ENCODE results near the gene XAGE5.
"Not testable (repeated sequence)": the region's sequence is repeated elsewhere in the genome, so short reads cannot be mapped to it uniquely, and the experiment has no call there.

XAGE5 gene

DNA sequence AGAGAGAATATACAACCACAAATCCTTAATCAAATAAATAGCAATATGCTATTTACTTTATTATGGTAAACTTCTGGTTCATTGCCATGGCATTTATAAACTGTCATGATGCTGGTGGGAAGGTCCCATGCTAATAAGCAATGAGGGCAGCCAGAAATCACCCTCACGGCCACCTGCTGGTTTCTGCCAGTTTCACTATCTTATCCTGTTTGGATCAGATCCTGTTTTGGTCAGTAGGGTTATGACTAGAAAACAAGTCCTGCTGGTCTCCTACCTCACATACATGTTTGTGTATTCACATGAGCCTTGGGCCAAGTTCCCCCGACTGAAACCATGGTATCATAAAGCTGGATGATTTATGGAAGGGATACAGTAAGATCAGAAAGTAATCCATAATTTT lies 28.1 kb downstream of the XAGE5 start:
- H3K4me3 ChIP-seq (replicated peaks; ENCODE audit: low read depth, low read length), result no peak overlapping the region
- TF ChIP-seq, protein P1, sequence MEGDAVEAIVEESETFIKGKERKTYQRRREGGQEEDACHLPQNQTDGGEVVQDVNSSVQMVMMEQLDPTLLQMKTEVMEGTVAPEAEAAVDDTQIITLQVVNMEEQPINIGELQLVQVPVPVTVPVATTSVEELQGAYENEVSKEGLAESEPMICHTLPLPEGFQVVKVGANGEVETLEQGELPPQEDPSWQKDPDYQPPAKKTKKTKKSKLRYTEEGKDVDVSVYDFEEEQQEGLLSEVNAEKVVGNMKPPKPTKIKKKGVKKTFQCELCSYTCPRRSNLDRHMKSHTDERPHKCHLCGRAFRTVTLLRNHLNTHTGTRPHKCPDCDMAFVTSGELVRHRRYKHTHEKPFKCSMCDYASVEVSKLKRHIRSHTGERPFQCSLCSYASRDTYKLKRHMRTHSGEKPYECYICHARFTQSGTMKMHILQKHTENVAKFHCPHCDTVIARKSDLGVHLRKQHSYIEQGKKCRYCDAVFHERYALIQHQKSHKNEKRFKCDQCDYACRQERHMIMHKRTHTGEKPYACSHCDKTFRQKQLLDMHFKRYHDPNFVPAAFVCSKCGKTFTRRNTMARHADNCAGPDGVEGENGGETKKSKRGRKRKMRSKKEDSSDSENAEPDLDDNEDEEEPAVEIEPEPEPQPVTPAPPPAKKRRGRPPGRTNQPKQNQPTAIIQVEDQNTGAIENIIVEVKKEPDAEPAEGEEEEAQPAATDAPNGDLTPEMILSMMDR (IDR thresholded peaks at IDR 0.05; ENCODE audit: low read length, missing control alignments), result no peak
- DNase-seq (ENCODE audit: low read depth), result no peak

DNA sequence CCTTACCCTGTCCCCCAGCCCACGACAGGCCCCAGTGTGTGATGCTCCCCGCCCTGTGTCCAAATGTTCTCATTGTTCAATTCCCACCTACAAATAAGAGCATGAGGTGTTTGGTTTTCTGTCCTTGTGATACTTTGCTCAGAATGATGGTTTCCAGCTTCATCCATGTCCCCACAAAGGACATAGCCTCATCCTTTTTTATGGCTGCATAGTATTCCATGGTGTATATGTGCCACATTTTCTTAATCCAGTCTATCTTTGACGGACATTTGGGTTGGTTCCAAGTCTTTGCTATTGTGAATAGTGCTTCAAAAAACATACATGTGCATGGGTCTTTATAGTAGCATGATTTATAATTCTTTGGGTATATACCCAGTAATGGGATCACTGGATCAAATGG lies 32.5 kb downstream of the XAGE5 start:
- DNase-seq (ENCODE audit: low read depth); H3K4me3 ChIP-seq (replicated peaks; ENCODE audit: low read depth, low read length): not testable (repeated sequence)

DNA sequence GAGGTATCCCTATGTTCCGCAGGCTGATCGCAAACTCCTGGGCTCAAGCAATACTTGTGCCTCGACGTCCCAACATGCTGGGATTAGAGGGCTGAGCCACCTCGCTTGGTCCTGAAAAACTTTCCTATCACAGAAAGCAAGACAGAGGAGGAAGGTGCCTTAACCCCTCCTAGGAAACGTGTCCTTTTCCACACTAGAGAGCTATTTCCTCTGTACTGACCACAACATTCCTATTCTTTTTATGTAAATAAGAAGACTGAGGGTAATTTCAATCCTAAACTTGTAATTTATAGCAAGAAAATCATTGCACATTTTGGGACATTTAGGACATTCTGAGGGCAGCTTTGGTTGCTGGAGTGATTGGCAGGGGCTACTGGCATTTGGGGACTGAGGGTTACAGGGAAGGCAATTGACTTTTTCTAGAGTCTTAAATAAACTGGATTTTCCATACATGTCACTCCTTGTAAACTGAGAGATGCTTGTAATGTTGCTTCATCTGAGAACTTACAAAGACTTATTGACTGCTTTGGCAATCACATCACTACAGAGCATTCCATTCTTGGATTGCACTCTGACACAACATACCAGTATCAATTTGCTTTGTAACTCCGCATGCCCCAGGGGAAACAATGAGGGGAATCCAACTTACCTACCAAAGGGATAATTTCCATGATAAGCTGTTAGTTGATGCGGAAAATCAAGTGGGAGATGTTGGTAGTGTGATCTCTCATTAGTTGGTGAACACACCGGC lies 41.2 kb downstream of the XAGE5 start:
- H3K4me3 ChIP-seq (replicated peaks; ENCODE audit: low read depth, low read length), result no peak overlapping the region
- TF ChIP-seq, protein P1 (IDR thresholded peaks at IDR 0.05; ENCODE audit: low read length, missing control alignments), result no peak
- no peak for DNase-seq (ENCODE audit: low read depth)

DNA sequence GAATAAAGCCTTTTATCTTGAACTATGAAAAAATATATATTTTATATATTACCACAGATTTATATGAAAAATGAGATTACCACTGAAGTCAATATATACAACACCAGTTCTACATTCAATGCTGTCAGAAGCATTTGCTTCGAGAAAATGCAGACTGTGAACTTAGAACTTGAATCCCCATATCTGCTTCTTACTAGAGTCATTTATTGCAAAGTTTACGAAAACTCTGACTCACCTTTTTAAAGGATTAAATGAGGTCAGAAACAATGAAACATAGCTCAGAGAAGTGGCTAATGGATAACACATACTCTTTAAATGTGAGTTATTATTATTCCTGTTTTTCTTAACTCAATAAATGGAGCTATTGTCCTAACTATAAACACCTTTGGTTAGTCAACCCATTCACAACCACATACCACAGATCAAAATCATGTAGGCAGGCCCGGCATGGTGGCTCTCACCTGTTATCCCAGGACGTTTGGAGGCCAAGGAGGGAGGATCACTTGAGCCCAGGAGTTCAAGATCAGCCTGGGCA lies 46.0 kb downstream of the XAGE5 start:
- not testable (repeated sequence) for DNase-seq (ENCODE audit: low read depth)

DNA sequence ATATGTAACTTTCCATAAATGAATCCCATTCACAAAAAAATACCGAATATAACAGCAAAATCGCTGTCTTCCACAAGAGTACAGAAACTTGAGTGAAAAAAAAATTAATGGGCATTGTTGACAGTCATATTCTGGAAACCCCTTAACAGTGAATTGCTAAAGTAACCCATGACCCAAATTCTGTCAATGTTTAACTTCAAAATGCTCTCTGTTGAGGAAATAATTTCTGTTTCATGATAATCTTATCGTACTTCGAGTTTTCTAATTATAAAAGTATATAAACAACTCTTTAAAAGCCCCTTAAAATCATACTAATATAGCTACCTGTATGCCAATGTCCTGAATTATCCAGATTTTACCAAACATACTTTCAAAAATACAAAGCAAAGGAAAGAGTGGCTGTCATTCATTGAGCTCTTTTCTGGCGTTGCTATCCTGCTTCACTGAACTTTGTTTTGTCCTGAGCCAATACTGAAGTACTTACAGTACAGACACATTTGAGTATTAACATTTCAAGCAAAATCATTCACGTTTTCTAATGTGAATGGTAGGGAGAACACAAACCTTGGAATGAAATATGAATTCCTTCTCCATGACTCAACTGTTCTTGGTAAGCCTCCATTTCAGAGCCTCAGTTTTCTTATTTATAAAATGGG lies 54.4 kb downstream of the XAGE5 start:
- H3K4me3 ChIP-seq (replicated peaks; ENCODE audit: low read depth, low read length), result no peak overlapping the region
- TF ChIP-seq, protein P1 (IDR thresholded peaks at IDR 0.05; ENCODE audit: low read length, missing control alignments), result no peak
- DNase-seq (ENCODE audit: low read depth), result no peak

More for the DNA sequence above, 46.0 kb downstream of the XAGE5 start:
- H3K4me3 ChIP-seq (replicated peaks; ENCODE audit: low read depth, low read length), result not testable (repeated sequence)

All from fibroblast of pulmonary artery (primary cell).